GM18502 (cell line): Measurements from ENCODE around the gene SCGB2A2.

ENCODE experiments used
- ATAC-seq: cut with Tn5 transposase; IDR thresholded peaks from one replicate; pipeline ENCODE4 v1.9.1; 2021; ENCODE audit warnings: mild to moderate bottlenecking; ENCODE audit not compliant: unreplicated experiment, poor library complexity

SCGB2A2 gene

GRCh38 chr11:62298975-62299374 is 29.0 kb downstream of the SCGB2A2 start, which contains the start of gene SCGB1D4:
SCGB1D4 (minus strand) TSS chr11:62299075; CDS start chr11:62299010, 65 bp downstream.
- no peak for ATAC-seq

- ATAC-seq = no peak
These were observed 36.3 kb downstream of the SCGB2A2 start for GRCh38 chr11:62306227-62306626.

- no peak for ATAC-seq
These were observed 38.0 kb downstream of the SCGB2A2 start for GRCh38 chr11:62307950-62308349.

- ATAC-seq = no peak
These were observed 40.0 kb downstream of the SCGB2A2 start for GRCh38 chr11:62309991-62310390.

- ATAC-seq = no peak
These were observed 45.5 kb downstream of the SCGB2A2 start for GRCh38 chr11:62315431-62315830.

GRCh38 chr11:62322524-62322923 is 52.6 kb downstream of the SCGB2A2 start:
- no peak for ATAC-seq
